Measurements from ENCODE around the gene MAMLD1.

MAMLD1 gene

DNA sequence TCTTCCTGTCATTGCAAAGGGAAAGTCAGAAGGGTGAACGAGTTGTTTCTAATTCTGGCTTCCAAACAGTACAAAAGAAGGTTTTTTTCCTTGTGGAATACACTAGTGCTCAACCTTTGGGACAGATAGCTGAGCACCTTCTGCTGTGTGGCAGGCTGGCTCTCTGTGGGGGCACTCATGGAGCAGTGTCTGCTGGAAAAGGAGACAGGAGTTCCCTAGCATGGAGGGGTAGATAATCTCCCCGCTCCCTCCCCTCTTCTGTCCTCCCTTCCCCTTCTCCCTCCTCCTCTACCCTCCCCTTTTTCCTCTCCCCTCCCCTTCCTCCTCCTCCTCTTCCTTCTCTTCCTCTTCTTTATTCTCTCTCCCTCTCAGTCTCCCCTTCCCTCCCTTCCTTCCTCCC, 142.9 kb downstream of the MAMLD1 start:
- DNase-seq, result no peak

DNA sequence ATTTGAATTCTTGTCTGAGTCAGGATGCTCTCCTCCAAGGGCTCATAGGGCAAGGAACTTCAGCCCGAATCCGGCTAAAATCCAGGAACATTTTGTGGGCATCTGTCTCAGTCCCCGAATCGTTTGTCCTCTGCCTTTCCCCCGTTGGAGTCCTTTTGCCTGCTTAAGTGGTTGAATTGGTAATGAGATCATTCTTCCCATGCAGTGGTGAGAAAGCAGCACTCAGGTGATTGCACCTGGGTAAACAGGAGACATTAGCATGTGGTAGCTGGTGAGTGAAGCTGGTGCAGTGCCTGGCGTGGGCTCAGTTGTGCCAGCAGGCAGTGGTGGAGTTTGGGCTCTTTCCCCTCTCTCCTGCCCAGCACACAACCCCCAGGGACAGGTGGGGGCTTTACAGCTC, 143.4 kb downstream of the MAMLD1 start:
- no peak for DNase-seq

DNA sequence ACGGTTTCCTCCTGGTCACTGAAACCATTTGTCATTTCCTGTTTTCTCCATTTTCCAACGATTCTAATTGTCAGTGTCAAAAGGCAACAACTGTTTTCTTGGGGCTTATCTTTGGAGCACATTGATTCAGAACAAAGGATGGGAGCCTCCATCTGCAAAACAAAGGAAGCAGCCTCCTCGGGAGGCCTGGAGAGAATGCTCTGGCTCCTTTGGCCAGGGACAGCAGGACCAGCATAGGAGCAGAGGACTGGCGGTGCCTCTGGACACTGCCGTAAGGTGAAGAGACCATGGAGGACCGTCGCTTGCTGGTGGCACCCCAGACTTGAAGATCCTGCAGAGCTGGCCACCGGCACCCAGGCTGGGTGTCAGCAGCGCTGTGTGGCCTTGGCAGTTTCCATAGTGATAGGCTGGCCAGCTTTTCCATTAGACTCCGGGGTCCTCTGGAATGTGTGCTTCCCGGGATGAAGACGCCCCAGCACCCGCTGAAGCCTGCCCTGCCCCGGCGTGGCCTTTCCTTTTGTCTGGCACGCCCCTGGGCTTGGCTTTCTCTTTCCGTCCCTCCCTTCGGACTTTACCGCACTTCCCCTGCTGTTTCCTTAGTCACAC, 144.2 kb downstream of the MAMLD1 start:
- DNase-seq, result no peak

DNA sequence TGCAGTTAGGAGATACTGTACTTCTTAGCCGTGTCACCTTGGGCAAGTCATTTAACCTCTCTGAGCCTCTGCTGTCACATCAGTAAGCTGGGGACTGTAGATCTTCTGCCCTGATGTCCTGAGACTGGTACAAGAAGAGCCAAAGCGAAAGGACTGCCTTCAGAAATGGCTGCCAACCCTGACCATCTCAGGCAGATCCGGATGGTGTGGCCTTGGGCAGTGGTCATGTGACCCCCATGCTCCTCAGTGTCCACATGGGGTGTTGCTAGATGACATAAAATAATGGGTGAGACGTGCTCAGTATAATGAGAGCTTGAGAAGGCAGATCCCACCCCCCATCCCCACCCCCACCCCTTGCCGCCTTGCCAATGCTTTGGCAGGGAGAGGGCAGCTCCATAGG, 144.9 kb downstream of the MAMLD1 start:
- DNase-seq, result no peak

DNA sequence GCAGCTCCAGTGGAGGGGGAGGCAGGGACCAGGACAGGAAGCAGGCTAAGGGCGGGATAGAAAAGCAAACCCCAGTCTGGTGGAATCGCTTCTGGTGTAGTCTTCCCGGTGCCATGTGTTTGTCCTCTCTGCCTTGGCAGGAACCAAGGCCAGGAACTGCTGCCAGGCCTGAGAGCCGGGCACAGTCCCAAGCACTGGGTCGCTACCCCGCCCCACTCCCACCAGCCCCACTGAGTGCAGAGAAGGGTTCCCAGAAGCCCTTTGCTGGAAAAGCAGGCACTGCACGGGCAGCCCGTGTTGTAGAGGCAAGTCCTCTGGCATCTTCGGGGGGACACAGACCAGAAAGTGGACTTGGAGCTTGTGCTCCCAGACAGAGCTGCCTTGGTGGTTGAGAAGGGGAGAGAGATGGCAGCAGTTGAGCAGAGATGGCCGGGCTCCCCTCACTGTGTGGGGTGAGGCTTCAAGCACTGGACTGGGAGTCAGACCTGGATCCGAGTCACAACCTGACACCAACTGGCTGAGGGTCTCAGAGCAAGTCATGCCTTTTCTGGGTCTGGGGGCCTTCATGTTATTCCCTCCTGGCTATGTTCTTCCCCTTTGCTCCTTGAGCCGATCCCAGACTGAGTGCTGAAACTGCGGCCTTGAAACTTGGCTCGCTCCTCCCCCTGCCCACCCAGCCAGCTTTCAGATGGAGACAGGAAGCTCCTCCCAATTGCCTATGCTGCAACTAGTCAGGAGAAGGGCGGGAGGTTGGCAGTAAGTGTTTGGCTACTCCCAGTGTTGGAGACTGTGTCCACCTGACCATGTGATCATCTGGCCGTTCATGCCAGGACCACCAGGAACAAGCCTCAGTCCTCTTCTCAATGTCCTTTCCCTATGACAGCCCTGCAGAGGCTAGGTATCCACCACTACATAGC, 145.6 kb downstream of the MAMLD1 start:
- no peak for DNase-seq

DNA sequence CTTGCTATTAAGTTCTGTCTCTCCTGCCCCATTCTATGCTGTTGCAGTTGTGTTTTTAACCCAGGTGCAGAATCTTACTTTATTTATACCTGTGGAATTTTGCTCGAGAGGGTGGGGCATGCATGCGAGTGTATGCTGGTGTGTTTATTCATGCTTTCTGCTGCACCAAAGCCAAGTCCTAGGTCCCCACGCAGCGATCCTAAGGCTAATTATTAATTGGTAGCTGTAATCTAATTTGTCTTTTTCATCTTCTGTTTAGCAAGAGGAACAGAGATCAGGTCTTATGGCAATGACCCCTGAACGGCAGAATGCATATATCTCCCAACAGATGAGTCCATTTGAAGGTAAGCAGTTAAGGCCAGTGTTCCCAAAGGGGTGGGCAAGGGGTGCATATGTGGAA, 146.6 kb downstream of the MAMLD1 start:
- DNase-seq, result no peak

DNA sequence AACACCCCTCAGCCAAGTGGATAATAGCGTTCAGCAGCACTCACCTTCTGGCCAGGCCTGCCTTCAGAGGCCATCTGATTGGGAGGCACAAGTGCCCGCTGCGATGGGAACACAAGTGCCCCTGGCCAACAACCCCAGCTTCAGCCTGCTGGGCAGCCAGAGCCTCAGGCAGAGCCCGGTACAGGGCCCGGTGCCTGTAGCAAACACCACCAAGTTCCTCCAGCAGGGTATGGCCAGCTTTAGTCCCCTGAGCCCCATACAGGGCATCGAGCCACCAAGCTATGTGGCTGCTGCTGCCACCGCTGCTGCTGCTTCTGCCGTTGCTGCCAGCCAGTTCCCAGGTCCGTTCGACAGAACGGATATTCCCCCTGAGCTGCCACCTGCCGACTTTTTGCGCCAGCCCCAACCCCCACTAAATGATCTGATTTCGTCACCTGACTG, 149.4 kb downstream of the MAMLD1 start:
- DNase-seq, result no peak

DNA sequence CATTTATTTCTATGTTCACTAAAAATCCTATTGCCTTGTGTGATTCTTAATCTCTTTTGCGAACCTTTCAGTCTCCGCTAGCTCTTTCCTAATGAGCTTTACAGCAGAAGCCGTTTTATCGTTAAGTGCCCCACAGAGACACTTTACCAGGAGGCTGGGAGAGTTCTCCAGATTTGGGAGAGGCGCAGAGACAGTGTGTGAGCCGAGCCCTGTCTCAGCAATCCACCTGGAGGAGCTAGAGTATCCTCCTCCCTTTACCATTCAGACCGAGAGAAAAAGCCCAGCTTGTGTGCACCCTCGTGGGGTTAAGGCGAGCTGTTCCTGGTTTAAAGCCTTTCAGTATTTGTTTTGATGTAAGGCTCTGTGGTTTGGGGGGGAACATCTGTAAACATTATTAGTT, 150.4 kb downstream of the MAMLD1 start:
- DNase-seq, result no peak

DNA sequence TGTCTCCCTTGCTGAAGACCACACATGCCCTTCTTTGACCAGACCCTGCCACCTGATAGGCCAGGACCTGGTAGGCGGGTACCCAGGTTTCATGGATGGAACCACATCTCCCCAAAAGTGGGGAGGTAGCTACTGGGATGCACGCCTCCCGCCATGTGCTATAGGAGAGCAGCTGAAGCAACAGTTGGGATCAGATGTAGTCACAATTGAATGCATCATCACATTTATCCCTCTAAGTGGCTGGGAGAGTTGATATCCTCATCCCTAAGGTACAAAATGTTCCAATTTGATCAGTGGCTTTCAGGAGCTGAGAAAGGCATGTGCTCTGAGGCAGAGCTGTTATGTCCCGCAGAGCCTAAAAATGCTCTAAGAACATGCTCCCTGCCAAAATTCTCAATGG, 151.3 kb downstream of the MAMLD1 start:
- no peak for DNase-seq

DNA sequence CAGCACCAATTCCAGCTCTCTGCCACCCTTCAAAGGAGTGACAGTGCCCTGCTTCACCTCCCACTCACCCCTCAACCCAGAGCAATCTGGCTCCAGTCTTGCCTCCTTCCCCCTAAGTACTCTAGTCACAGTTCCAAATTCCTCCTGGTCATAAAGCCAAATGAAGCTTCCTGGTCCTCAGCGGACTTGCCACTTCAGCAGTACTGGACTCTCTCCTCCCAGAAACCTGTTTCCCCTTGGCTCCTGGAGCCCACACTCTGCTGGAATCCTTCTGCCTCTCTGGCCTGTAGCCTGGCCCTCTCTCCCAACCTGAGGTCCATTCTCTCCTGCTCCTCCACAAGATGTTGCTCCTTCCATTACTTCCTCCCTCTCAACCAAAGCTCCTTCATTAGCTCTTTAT, 152.7 kb downstream of the MAMLD1 start:
- DNase-seq, result no peak

DNA sequence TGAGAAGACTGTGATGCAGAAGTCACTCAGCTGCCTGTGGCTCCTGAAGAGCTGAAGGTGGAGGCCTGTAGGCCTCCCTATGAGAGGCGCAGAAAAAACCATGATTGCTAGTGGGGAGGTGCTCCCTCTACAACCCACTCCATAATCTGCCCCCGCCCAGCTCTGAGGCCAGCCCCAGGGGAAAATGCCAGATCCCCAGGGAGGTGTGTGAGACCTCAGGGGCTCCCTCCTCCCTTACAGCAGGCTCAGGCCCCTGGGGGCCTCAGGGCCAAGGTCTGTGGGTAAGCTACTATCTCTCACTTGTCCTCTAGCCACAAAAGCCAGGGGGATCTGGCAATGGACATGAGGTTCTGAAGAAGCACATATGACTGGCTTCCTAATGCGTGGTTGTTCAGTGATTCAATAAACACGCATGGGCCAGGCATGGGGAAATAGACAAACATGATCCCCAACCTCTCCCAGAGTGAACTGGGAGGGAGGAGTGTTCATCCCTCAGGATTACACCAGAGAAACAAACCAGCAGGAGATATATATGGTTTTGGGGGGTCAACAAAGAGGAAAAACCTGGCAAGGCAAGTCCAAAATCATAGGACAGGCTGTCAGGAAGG, 154.3 kb downstream of the MAMLD1 start:
- no peak for DNase-seq

DNA sequence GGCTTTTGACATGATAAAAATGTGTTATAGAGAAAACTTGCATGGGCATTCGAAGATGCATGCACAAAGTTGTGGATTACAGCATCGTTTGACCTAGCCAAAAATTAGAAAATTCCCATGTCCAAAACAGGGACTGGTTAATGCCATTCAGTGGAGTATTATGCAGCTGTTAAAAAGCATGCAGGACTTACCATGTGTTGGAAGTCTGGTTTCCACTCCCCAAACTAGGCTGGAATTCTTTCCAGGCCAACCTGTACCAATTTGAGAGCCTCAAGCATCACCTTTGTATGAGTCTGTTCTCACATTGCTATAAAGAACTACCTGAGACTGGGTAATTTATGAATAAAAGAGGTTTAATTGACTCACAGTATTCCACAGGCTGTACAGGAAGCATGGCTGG, 159.4 kb downstream of the MAMLD1 start:
- DNase-seq, result no peak

DNA sequence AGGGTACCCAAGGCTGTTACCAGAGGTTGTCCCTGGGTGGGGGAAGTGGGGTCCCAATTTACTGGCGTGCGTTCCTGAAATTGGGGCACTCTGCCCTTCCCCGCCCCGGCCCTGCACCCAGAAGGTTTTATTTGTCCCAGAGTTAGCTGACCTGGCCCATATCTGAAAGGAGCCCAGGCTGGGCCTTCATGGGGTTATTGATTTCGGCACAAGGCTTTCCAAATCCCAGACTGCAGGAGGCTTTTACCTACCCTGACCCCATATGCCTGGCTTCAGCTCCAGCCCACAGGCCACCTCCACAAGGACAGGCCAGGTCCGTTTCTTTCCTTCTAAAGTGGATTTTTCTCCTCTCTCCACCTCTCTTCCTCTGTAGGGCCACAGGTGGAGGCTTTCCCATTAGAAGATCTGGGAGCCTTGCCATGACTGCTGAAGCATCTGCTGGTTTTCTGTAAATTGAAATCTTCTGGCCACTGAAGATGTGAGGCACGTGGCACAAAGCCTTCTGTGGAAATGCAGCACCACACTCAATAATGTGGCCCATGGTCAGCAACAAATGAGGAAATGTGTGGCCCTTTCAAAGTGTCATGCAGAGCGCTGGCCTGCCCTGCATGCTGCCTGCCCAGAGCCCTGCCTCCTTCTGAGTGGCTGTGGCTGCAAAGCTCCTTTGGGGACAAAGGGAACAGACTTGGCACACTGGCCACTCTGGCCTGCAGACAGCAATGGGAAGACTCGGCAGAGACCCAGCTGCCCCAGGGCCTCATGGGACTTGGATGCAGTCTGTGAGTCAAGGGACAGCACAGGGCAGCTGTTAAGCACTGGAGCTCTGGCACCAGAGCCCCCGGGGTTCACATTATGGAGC, 162.2 kb downstream of the MAMLD1 start:
- DNase-seq, result no peak

DNA sequence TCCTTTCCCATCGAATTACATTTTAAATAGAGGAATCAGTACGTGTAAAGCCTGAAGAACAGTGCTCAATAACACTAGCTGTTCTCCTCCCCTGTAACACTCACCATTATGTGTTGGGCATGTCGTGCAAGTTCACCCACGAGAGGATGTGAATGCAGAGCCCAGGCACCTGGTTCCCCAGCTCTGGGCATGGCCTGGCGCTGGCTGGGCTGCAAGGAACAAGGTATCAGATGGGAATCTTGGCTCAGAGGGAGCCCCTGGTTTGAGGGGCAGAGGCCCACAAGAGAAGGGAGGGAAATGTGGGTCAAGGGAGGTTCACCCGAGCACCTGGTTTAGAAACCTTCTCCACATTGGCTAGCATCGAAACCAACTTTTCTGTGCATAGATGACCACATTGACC, 163.6 kb downstream of the MAMLD1 start:
- no peak for DNase-seq

DNA sequence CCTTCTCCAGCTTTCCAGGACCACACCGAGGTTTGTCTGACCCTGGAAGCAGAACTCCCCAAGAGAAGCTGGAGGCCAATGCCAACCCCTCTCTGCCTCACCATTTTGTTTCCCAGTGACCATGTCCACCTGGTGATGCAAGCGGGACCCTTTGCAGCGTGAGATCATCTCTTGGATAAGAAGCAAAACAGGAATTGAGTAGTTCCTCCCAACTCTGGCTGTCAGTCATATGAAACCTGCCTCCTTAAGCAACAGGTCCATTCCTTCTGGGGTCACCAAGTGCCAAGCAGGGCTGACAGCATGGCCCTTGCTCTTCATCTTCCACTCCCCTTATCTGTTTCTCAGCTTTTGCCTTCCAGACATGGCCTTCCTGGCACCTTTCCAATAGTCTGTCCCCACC, 164.0 kb downstream of the MAMLD1 start:
- DNase-seq, result no peak

DNA sequence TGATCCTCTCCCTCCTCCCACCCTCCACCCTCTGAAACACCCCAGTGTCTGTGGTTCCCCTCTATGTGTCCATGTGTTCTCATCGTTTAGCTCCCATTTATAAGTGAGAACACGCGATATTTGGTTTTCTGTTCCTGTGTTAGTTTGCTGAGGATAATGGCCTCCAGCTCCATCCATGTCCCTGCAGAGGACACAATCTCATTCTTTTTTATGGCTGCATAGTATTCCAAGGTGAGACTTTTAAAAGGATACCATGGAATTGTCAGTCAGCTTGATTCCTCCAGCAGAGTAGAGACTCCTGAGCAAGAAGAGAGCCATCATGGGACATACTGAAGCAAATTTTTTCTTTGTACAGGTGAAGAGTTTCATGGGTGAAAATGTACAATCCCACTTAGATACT, 166.5 kb downstream of the MAMLD1 start:
- no peak for DNase-seq

DNA sequence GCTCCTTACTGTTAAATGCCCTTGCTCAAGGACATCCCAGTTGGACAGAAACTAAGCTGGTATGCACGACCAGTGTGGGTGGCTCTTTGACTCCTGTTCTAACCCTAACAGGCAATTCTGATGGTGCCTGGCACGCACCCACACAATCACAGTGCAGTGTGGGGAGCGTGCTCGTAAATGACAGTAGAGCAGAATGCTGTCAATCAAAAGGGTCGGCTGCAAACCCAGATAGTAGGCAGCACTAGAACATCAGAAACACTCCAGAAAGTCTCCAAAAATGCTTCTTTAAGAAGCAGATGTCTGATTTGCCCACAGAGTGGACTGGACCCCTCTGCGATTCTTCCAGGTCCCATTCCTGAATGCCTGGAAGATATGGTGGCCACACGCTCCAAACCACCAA, 167.7 kb downstream of the MAMLD1 start:
- DNase-seq, result no peak

DNA sequence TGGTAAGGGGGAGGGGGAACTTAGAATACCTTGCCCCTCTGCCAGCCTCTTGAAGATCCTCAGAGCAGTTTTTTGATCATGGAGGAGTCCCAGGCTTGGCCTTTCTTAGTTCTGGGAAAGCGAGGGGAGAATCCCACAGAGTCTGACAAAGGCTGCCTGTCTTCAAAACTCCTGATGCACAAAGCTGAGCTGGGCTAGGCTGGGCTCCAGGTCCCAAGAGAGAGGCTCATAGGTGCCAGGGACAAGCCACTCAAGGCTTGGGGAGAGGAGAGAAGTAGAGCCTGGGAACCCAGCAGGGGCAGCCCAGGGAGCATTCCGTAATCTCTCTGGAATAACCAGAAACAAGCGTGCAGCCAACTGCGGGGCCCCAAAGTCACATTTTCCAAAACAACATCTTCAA, 168.3 kb downstream of the MAMLD1 start:
- DNase-seq, result no peak

DNA sequence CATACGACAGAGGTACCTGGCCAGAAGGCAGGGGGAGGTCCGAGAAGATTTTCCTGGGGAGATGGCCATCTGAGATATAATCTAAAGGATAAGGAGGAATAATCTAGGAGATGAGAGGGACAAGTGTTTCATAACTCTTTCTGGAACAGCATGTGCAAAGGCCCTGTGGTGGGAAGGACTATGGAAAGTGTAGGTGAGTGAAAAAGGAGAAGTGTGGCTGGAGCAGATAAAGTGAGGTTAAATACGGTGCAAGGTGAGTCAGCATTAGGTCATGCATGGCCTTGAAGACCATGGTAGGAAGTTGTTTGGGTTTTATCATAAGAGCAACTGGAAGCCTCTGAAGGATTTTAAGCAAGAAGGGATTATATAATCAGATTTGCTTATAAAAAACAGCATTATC, 170.7 kb downstream of the MAMLD1 start:
- no peak for DNase-seq

DNA sequence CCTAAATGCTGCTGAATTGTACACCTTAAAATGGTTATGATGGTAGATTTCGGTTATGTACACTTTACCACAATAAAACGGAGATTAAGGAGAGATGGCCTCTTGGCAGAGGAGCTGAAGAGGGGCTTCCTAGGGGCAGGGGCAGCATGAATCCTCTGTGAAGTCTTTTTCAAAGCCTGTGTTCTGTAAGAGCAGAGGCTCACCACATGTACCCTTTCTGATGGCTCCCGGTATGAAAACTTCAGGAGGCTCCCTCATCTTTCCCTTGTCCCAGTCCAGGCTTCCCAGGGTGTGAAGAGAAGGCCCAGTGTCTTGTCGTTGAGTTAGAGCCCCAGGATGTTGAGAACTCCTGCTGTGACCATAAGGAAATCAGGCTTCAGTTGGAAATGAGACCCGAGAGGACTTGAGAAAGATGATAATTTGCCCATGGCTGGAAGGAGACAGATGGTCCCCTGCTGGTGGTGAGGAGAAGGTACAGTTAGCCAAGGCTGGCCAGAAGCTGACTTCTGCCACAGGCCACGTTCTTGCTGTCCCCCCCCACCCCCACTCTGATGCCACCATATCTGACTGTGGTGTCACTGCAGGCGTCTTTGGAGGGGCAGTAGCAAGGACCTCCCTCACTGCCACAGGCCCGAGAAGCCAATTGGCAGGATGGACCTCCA, 173.5 kb downstream of the MAMLD1 start:
- no peak for DNase-seq

DNA sequence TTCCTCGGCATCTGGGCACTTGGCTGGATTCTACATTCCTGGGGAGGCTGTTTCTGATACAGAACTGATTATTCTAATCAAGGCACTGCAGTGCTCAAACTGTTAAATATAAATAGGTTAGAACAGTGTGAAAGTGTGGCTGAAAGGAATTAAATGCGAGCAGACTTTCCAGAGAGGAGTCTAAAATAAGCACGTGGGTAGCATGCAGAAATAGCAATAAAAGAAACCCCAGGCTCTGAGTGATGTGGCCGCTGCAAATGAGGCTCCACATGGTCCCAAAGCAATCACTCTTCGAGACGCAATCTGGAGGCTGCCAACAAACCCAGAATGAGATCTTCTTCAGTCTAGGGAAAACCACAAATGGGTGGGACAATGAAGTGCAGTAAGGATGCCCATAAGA, 174.7 kb downstream of the MAMLD1 start:
- DNase-seq, result no peak

DNA sequence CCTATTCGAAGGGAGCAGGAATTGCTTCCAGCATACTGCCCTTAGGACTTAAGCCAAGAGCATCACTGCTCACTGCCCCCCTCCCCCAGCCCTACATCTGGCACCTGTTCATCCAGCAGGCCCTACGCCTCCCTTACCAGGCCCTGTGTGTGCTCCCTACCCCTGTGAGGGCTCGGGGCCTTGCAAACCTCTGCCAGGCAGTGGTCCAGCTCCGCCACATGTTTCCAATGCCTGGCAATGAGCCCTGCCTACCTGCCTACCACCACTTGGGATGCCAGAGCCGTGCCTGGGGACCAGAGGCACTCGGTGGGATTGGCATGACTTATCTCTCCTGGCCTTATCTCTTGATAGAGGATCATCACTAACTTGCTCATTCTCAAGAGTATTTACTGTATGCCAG, 177.8 kb downstream of the MAMLD1 start:
- DNase-seq, result no peak

DNA sequence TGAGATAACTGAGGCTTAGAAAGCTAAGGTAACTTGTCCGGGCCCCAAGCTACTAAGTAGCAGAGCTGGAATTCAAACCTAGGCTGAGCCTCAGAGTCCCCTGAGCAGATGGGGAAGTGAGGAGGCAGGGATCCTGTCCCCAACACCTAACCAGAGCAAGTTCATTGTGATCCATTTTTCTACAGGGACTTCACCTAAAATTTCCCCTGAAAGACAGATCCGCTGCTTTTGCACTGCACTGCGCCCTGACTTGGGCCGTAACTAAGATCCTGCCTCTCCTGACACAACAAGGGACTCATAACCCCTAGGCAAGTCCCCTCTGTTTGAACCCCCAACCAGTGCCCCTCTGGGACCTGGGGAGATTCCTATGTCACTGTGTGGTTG, 179.7 kb downstream of the MAMLD1 start:
- DNase-seq, result no peak
